ENCODE results near the gene ZNF185. TPM values are rescaled to one million over a fixed set of nuclear protein-coding genes. Genes with fewer than 3 reads are reported as not detected.

ZNF185 gene
- total and polyA plus RNA-seq, 9 of the 15 experiments (the other 6 are each of a cell fraction or from before 2014, with no cell fraction given): 0.08 to 1.1 (median 0.22) TPM

- TF ChIP-seq CHCHD3 (CRISPR knock-in tag; IDR thresholded peaks at IDR 0.05): no peak
- no peak for TF ChIP-seq KDM4B (IDR thresholded peaks at IDR 0.05; ENCODE audit: borderline replicate concordance in 2 of 2, low read depth in 1 of 2)
- TF ChIP-seq ZBTB11 (CRISPR knock-in tag; IDR thresholded peaks at IDR 0.05): no peak
- no peak for TF ChIP-seq NCOR1 (IDR thresholded peaks at IDR 0.05)
- TF ChIP-seq ARID4B (CRISPR knock-in tag; IDR thresholded peaks at IDR 0.05): no peak
- TF ChIP-seq FIP1L1 (IDR thresholded peaks at IDR 0.05; ENCODE audit: low read depth, low read length, poor library complexity, severe bottlenecking): no peak
- no peak for TF ChIP-seq THAP7 (CRISPR knock-in tag; IDR thresholded peaks at IDR 0.05)
- 0 out of 2 replicates have a peak, but pooled peaks have one; percentile 27 for TF ChIP-seq JUN (IDR thresholded peaks at IDR 0.05; ENCODE audit: borderline replicate concordance, low read depth, low read length)
- no peak for TF ChIP-seq JUN (CRISPR knock-in tag; IDR thresholded peaks at IDR 0.05; ENCODE audit: borderline replicate concordance)
- no peak for TF ChIP-seq ZNF197 (CRISPR knock-in tag; IDR thresholded peaks at IDR 0.05; ENCODE audit: low read depth)
- no peak for TF ChIP-seq XRCC4 (IDR thresholded peaks at IDR 0.05; ENCODE audit: extremely low read depth, insufficient read depth, insufficient read length)
These were observed 28.4 kb downstream of the ZNF185 start (continued) for GRCh38 chrX:152926279-152926678.
